Mammary epithelial cell (primary cell): ENCODE data around the gene PCNX4.

Source experiments
- CTCF ChIP-seq, 2 donors: IDR thresholded peaks in 1 of 2; conservative IDR thresholded peaks in 1 of 2; 2 replicates each; pipeline ENCODE4 v1.5.1; 2011 to 2012; ENCODE audit warnings: inconsistent platforms in 2 of 2, low read length in 2 of 2, mild to moderate bottlenecking in 2 of 2, control low read depth in 1 of 2, low read depth in 1 of 2; ENCODE audit not compliant: insufficient read depth in 1 of 2; ENCODE audit errors: extremely low read depth in 1 of 2
- EZH2 ChIP-seq: IDR thresholded peaks from 2 replicates; pipeline ENCODE4 v1.6.1; 2012; ENCODE audit warnings: low read length, inconsistent platforms, borderline replicate concordance

GRCh38 chr14:60093080-60093479 lies 1.4 kb downstream of the PCNX4 start:
- TF ChIP-seq CTCF (conservative IDR thresholded peaks at IDR 0.05 in 1 of 2, IDR thresholded peaks at IDR 0.05 in 1 of 2; ENCODE audit: extremely low read depth in 1 of 2, insufficient read depth in 1 of 2, low read depth in 1 of 2, low read length in 2 of 2), result no peak
- no peak for TF ChIP-seq EZH2
